HEK293 (cell line): Measurements from ENCODE around the gene PRRT3.
A peak's percentile ranks its signal among the peaks of the same experiment; 100 is the strongest.

Experiments
- CTCF ChIA-PET: fragments of 350-600 bp; formaldehyde crosslinking; extraction: SDS; loops from one replicate; lab custom pipeline; 2021; ENCODE audit warnings: antibody characterized with exemption; lab: Yijun Ruan, JAX
- POLR2A ChIA-PET: fragments of 300-600 bp; formaldehyde crosslinking; extraction: SDS; loops from one replicate; lab custom pipeline; 2020; ENCODE audit warnings: antibody characterized with exemption, inconsistent platforms; lab: Yijun Ruan, JAX
- H3K27ac ChIP-seq: fragments of 200-500 bp; sonication (Bioruptor generic); 2 replicates; pipeline ENCODE4 v1.5.1; 2014; ENCODE audit warnings: low read depth, low read length, control low read depth, inconsistent platforms; ENCODE audit errors: extremely low read depth
- H3K36me3 ChIP-seq, 2 experiments: fragments of 200-500 bp in 1 of 2; sonication (Bioruptor generic) in 1 of 2; 1 replicate in 1 of 2; 2 replicates in 1 of 2; pipeline ENCODE4 v1.5.1; 2014 to 2017; ENCODE audit warnings: inconsistent platforms in 2 of 2, low read length in 2 of 2; ENCODE audit not compliant: control insufficient read depth in 2 of 2, insufficient read depth in 1 of 2
- H3K4me1 ChIP-seq: fragments of 200-500 bp; sonication (Bioruptor generic); 2 replicates; pipeline ENCODE4 v1.5.1; 2014; ENCODE audit warnings: mild to moderate bottlenecking, low read length, inconsistent platforms; ENCODE audit not compliant: control insufficient read depth, insufficient read depth
- H3K4me3 ChIP-seq: 2 replicates; pipeline ENCODE4 v1.5.1; 2011; ENCODE audit warnings: low read depth, mild to moderate bottlenecking, control low read depth, low read length, moderate library complexity
- H3K9me3 ChIP-seq: fragments of 200-500 bp; sonication (Bioruptor generic); 2 replicates; pipeline ENCODE4 v1.5.1; 2014; ENCODE audit warnings: low read depth, low read length, inconsistent platforms; ENCODE audit not compliant: control insufficient read depth, insufficient read depth
- KLF7 ChIP-seq: fragments of 450-650 bp; formaldehyde crosslinking; IDR thresholded peaks from 2 replicates; pipeline ENCODE4 v1.5.1; 2016; ENCODE audit warnings: missing biosample characterization, missing genetic modification characterization, borderline replicate concordance
- PRDM1 ChIP-seq: fragments of 450-650 bp; formaldehyde crosslinking; IDR thresholded peaks from 2 replicates; pipeline ENCODE4; 2016; ENCODE audit warnings: missing biosample characterization, missing genetic modification characterization
- YY2 ChIP-seq: fragments of 450-650 bp; formaldehyde crosslinking; IDR thresholded peaks from 2 replicates; pipeline ENCODE4 v1.5.1; 2016; ENCODE audit warnings: missing biosample characterization, missing genetic modification characterization
- ZBTB20 ChIP-seq: fragments of 450-650 bp; formaldehyde crosslinking; IDR thresholded peaks from 2 replicates; pipeline ENCODE4 v1.5.1; 2016; ENCODE audit warnings: missing biosample characterization, missing genetic modification characterization
- ZBTB48 ChIP-seq: fragments of 450-650 bp; formaldehyde crosslinking; IDR thresholded peaks from 2 replicates; pipeline ENCODE4 v1.5.1; 2016; ENCODE audit warnings: missing biosample characterization, missing genetic modification characterization
- ZEB2 ChIP-seq: fragments of 450-650 bp; formaldehyde crosslinking; IDR thresholded peaks from 2 replicates; pipeline ENCODE4 v1.5.1; 2016; ENCODE audit warnings: missing biosample characterization, missing genetic modification characterization
- ZNF169 ChIP-seq: fragments of 450-650 bp; formaldehyde crosslinking; IDR thresholded peaks from 2 replicates; pipeline ENCODE4 v1.5.1; 2016; ENCODE audit warnings: missing biosample characterization, missing genetic modification characterization
- ZNF302 ChIP-seq: fragments of 450-650 bp; formaldehyde crosslinking; IDR thresholded peaks from 2 replicates; pipeline ENCODE4 v1.5.1; 2016; ENCODE audit warnings: missing biosample characterization, missing genetic modification characterization, low read depth
- ZNF585B ChIP-seq: fragments of 450-650 bp; formaldehyde crosslinking; IDR thresholded peaks from 2 replicates; pipeline ENCODE4 v1.5.1; 2016; ENCODE audit warnings: missing biosample characterization, missing genetic modification characterization
- ZNF629 ChIP-seq: fragments of 450-650 bp; formaldehyde crosslinking; IDR thresholded peaks from 2 replicates; pipeline ENCODE4 v1.5.1; 2017; ENCODE audit warnings: missing biosample characterization, missing genetic modification characterization
- ZNF664 ChIP-seq: fragments of 450-650 bp; formaldehyde crosslinking; IDR thresholded peaks from 2 replicates; pipeline ENCODE4 v1.5.1; 2016; ENCODE audit warnings: missing biosample characterization, missing genetic modification characterization
- TF ChIP-seq, protein P1 (sequence below): fragments of 450-650 bp; formaldehyde crosslinking; IDR thresholded peaks from 2 replicates; pipeline ENCODE4 v1.5.1; 2016; ENCODE audit warnings: missing biosample characterization, missing genetic modification characterization
- TF ChIP-seq, protein P2 (sequence below): fragments of 450-650 bp; formaldehyde crosslinking; IDR thresholded peaks from 2 replicates; pipeline ENCODE4 v1.5.1; 2016; ENCODE audit warnings: missing biosample characterization, missing genetic modification characterization
- TF ChIP-seq, protein P3 (sequence below): fragments of 450-650 bp; formaldehyde crosslinking; IDR thresholded peaks from 2 replicates; pipeline ENCODE4 v1.5.1; 2017; ENCODE audit warnings: missing biosample characterization, missing genetic modification characterization
- TF ChIP-seq, protein P4 (sequence below): fragments of 450-650 bp; formaldehyde crosslinking; IDR thresholded peaks from 2 replicates; pipeline ENCODE4 v1.5.1; 2016; ENCODE audit warnings: missing biosample characterization, missing genetic modification characterization
- TF ChIP-seq, protein P5 (sequence below): fragments of 450-650 bp; formaldehyde crosslinking; IDR thresholded peaks from 2 replicates; pipeline ENCODE4 v1.5.1; 2016; ENCODE audit warnings: missing biosample characterization, missing genetic modification characterization
- TF ChIP-seq, protein P6 (sequence below): fragments of 450-650 bp; IDR thresholded peaks from 2 replicates; pipeline ENCODE4 v1.5.1; 2018; ENCODE audit warnings: missing biosample characterization, mild to moderate bottlenecking, missing genetic modification characterization

The PRRT3 gene

DNA sequence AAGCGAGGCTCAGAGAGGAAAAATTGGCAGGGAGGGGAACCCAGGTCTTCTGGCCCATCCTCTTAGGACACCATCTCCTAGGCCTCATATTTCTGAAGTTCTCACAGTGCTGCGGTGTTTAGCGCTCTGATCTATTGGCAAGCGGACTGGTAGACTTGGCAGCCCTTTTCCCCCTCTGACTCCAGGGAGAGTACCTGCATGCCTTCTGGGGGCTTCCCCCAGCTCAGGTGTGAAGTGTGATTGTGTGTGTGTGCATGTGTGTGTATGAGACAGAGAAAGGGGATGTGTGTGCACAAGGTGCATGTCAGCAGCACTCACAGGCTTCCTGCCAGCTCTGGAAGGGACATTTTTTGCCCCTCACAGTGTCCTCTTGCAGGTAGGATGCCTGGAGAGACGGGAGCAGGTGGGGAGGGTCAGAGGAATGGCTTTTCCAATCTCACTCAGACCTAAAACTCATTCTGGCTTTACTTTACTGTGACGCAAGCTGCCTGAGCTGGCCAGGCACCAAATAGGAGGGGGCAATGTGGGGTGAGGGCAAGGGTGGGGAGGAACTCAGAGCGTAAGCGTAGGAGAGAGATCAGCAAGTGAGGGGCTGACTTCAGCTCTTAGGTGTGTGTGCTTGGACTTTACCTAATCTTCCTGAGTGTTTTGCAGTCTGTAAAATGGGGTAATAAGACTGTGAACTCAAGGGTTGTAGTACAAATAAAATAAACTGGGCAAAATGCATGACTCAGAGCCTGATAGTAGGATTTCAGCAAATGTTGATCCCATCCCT, 53.6 kb downstream of the PRRT3 start:
- POLR2A ChIA-PET: interaction anchor here (1.4 kb wide), 1 partner anchor 18 kb away, joined by 5 read pairs; the partner anchor contains the start of gene IL17RC
- Histone ChIP-seq H3K27ac (no peak overlapping the region), H3K4me3 (no peak overlapping the region), H3K9me3 (no peaks in the 10 kb centered on the region), H3K36me3 (peaks cover 0 to 7% of the 10 kb centered on the region in 2 experiments; a peak in 1 of 3 replicates), H3K4me1 (no peaks in the 10 kb centered on the region)
- no peak for TF ChIP-seq ZNF169 (tag by site-specific recombination)
- no peak for TF ChIP-seq ZBTB48 (tag by site-specific recombination)
- 0 out of 2 replicates have a peak, but pooled peaks have one; percentile 24 for TF ChIP-seq ZNF629 (tag by site-specific recombination)
- TF ChIP-seq, protein P1, sequence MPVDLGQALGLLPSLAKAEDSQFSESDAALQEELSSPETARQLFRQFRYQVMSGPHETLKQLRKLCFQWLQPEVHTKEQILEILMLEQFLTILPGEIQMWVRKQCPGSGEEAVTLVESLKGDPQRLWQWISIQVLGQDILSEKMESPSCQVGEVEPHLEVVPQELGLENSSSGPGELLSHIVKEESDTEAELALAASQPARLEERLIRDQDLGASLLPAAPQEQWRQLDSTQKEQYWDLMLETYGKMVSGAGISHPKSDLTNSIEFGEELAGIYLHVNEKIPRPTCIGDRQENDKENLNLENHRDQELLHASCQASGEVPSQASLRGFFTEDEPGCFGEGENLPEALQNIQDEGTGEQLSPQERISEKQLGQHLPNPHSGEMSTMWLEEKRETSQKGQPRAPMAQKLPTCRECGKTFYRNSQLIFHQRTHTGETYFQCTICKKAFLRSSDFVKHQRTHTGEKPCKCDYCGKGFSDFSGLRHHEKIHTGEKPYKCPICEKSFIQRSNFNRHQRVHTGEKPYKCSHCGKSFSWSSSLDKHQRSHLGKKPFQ (tag by site-specific recombination): 0 out of 2 replicates have a peak, but pooled peaks have one; percentile 45
- TF ChIP-seq, protein P2, sequence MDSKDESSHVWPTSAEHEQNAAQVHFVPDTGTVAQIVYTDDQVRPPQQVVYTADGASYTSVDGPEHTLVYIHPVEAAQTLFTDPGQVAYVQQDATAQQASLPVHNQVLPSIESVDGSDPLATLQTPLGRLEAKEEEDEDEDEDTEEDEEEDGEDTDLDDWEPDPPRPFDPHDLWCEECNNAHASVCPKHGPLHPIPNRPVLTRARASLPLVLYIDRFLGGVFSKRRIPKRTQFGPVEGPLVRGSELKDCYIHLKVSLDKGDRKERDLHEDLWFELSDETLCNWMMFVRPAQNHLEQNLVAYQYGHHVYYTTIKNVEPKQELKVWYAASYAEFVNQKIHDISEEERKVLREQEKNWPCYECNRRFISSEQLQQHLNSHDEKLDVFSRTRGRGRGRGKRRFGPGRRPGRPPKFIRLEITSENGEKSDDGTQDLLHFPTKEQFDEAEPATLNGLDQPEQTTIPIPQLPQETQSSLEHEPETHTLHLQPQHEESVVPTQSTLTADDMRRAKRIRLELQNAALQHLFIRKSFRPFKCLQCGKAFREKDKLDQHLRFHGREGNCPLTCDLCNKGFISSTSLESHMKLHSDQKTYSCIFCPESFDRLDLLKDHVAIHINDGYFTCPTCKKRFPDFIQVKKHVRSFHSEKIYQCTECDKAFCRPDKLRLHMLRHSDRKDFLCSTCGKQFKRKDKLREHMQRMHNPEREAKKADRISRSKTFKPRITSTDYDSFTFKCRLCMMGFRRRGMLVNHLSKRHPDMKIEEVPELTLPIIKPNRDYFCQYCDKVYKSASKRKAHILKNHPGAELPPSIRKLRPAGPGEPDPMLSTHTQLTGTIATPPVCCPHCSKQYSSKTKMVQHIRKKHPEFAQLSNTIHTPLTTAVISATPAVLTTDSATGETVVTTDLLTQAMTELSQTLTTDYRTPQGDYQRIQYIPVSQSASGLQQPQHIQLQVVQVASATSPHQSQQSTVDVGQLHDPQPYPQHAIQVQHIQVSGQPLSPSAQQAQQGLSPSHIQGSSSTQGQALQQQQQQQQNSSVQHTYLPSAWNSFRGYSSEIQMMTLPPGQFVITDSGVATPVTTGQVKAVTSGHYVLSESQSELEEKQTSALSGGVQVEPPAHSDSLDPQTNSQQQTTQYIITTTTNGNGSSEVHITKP (tag by site-specific recombination): peak; percentile 32; the same call in 1 of the 2 replicates
- peak; percentile 84; the same call in 1 of the 2 replicates for TF ChIP-seq ZNF664 (tag by site-specific recombination)
- no peak for TF ChIP-seq ZNF302
- TF ChIP-seq, protein P3, sequence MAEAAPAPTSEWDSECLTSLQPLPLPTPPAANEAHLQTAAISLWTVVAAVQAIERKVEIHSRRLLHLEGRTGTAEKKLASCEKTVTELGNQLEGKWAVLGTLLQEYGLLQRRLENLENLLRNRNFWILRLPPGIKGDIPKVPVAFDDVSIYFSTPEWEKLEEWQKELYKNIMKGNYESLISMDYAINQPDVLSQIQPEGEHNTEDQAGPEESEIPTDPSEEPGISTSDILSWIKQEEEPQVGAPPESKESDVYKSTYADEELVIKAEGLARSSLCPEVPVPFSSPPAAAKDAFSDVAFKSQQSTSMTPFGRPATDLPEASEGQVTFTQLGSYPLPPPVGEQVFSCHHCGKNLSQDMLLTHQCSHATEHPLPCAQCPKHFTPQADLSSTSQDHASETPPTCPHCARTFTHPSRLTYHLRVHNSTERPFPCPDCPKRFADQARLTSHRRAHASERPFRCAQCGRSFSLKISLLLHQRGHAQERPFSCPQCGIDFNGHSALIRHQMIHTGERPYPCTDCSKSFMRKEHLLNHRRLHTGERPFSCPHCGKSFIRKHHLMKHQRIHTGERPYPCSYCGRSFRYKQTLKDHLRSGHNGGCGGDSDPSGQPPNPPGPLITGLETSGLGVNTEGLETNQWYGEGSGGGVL: peak; percentile 79
- TF ChIP-seq ZNF585B (tag by site-specific recombination): no peak
- TF ChIP-seq PRDM1 (tag by site-specific recombination): no peak
- CTCF ChIA-PET: interaction anchor here (0.7 kb wide), 1 partner anchor 34 kb away, joined by 3 read pairs; no protein-coding TSS in a partner anchor

DNA sequence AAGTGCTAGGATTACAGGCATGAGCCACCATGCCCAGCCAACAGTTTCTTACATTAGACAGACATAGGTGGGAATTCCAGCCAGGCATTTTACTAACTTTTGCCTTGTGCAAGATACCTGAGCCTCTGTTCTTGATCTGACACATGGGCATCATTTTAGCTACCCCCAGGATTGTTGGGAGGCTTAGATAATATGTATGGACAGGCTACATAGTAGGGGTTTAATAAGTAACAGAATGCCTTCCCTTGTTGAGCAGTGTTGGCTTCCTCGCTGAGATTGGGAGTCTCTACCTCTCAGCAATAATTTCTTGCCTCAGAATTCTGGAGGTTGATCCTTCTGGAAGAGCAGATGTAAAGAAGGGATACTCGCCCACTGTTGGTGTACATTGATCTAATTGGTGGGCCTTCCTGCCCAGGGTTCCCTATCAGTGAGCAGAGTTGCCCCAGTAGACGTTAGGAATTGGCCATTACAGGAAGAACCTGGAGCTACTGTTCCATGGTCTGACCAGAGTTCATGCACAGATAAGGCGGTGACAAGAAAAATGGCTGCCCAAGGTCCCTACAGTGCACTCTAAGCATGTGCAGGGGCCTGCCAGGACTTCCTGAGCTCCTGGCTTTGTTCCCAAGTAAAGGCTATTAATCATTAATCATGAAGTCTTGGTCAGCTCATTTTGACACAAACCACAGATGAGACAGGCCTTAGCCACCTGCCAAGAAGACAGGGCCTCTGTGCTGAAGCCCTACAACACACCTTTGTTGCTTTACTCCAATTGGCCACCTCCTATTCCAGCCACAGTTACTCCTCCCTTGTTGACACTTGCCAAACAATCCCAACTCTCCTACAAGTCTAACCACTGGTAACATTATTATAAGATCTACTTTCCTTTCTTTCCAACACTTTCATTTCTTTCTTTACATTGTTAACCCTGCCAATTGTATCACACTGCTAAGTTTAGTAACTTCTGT, 54.5 kb downstream of the PRRT3 start:
- POLR2A ChIA-PET: interaction anchor here (0.6 to 1.4 kb wide), 4 partner anchors 15 to 36 kb away, joined by 3 to 5 read pairs (median 4); partner anchors contain the start of genes CRELD1 and IL17RC
- CTCF ChIA-PET: interaction anchor here (0.6 to 0.7 kb wide), 2 partner anchors 35 to 86 kb away, joined by 3 to 5 read pairs; no protein-coding TSS in a partner anchor
- TF ChIP-seq, protein P4, sequence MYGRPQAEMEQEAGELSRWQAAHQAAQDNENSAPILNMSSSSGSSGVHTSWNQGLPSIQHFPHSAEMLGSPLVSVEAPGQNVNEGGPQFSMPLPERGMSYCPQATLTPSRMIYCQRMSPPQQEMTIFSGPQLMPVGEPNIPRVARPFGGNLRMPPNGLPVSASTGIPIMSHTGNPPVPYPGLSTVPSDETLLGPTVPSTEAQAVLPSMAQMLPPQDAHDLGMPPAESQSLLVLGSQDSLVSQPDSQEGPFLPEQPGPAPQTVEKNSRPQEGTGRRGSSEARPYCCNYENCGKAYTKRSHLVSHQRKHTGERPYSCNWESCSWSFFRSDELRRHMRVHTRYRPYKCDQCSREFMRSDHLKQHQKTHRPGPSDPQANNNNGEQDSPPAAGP: no peak
- TF ChIP-seq PRDM1 (tag by site-specific recombination): peak; percentile 67
- TF ChIP-seq ZBTB20: 0 out of 2 replicates have a peak, but pooled peaks have one; percentile 10
- TF ChIP-seq, protein P5, sequence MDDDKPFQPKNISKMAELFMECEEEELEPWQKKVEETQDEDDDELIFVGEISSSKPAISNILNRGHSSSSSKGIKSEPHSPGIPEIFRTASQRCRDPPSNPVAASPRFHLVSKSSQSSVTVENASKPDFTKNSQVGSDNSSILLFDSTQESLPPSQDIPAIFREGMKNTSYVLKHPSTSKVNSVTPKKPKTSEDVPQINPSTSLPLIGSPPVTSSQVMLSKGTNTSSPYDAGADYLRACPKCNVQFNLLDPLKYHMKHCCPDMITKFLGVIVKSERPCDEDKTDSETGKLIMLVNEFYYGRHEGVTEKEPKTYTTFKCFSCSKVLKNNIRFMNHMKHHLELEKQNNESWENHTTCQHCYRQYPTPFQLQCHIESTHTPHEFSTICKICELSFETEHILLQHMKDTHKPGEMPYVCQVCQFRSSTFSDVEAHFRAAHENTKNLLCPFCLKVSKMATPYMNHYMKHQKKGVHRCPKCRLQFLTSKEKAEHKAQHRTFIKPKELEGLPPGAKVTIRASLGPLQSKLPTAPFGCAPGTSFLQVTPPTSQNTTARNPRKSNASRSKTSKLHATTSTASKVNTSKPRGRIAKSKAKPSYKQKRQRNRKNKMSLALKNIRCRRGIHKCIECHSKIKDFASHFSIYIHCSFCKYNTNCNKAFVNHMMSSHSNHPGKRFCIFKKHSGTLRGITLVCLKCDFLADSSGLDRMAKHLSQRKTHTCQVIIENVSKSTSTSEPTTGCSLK (tag by site-specific recombination): no peak
- TF ChIP-seq, protein P6, sequence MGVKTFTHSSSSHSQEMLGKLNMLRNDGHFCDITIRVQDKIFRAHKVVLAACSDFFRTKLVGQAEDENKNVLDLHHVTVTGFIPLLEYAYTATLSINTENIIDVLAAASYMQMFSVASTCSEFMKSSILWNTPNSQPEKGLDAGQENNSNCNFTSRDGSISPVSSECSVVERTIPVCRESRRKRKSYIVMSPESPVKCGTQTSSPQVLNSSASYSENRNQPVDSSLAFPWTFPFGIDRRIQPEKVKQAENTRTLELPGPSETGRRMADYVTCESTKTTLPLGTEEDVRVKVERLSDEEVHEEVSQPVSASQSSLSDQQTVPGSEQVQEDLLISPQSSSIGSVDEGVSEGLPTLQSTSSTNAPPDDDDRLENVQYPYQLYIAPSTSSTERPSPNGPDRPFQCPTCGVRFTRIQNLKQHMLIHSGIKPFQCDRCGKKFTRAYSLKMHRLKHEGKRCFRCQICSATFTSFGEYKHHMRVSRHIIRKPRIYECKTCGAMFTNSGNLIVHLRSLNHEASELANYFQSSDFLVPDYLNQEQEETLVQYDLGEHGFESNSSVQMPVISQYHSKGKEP (tag by site-specific recombination): no peak
- no peak for TF ChIP-seq YY2 (tag by site-specific recombination)
- TF ChIP-seq ZBTB48 (tag by site-specific recombination): peak; percentile 30; the same call in 1 of the 2 replicates
- no peak for TF ChIP-seq KLF7 (tag by site-specific recombination)
- no peak for TF ChIP-seq ZEB2 (tag by site-specific recombination)

More for the DNA sequence above, 54.5 kb downstream of the PRRT3 start:
- H3K9me3 ChIP-seq: no peaks in the 10 kb centered on the region
- H3K36me3 ChIP-seq: peaks cover 2 to 16% of the 10 kb centered on the region in 2 experiments
- H3K27ac ChIP-seq: no peak overlapping the region
- H3K4me3 ChIP-seq: no peak overlapping the region
- no peaks in the 10 kb centered on the region for H3K4me1 ChIP-seq
